ENCODE measurements around the gene TP63. TPM values are rescaled to one million over a fixed set of nuclear protein-coding genes. Genes with fewer than 3 reads are reported as not detected.

TP63 gene
- total RNA-seq, 1 experiment from 2014 or later, result not detected

DNA sequence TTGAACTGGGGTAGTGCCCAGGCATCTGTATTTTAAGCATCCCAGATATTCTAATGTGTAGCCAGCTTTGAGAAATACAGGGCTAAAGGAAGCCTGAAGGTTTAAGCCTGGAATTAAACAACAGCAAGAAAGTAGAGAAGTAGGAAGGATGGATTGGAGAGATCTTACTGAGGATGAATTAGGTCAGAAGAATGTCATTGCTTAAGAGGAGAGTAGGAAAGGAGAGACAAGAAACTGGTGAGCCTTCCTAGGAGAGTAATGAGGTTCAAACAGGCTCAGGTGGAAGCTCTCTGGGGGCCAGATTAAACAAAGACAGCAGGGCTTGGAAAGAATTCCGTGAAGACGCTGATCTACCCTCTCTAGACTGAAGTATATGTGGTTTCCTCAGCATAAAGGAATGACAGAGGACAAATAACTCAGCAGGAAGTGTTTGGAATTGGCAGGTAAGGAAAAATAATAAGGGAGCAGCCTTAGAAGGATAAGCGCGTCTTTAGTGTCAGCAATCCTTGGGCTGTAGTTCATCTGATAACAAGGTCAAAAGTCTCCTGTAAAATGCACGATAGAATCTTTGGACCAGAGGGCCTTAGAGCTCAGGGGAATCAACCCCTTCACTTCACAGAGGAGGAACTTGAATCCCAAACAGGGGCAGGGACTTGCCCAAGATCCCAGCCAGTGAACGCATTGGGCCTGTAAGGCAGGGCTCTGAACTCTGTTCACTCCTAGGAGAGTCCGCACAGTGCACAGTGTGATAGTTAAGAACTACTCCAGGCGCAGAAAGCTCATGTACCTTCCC is 90.9 kb downstream of the TP63 start:
- Histone ChIP-seq H3K23me2 (ENCODE audit: insufficient read length, low read depth, low read length, poor library complexity, severe bottlenecking) (no peaks in the 10 kb centered on the region), H3K14ac (ENCODE audit: insufficient read depth, low read length) (no peak overlapping the region), H3T11ph (ENCODE audit: low read length) (no peak overlapping the region), H3K27me3 (ENCODE audit: insufficient read depth, low read length) (no peaks in the 10 kb centered on the region), H4K20me1 (ENCODE audit: control insufficient read depth, insufficient read depth, insufficient read length) (no peaks in the 10 kb centered on the region), H4K5ac (ENCODE audit: insufficient read length, low read depth, low read length) (no peak overlapping the region), H2BK20ac (ENCODE audit: low read depth, low read length, poor library complexity, severe bottlenecking) (no peak overlapping the region), H3K79me2 (ENCODE audit: insufficient read depth, low read length) (no peaks in the 10 kb centered on the region), H3K4me2 (ENCODE audit: insufficient read depth, insufficient read length, low read length) (no peak overlapping the region), H3K79me1 (ENCODE audit: insufficient read depth, low read depth, low read length, poor library complexity, severe bottlenecking) (no peaks in the 10 kb centered on the region), H3K56ac (ENCODE audit: insufficient read length, low read depth, low read length) (no peak overlapping the region), H2BK15ac (ENCODE audit: low read depth, low read length) (no peak overlapping the region), H3K4ac (ENCODE audit: low read depth, low read length) (no peak overlapping the region), H3K4me1 (ENCODE audit: insufficient read depth, low read length) (no peaks in the 10 kb centered on the region), H3K27ac (ENCODE audit: insufficient read length, low read depth, low read length) (no peak overlapping the region), H3K9ac (ENCODE audit: extremely low read depth, insufficient read length, low read length) (no peak overlapping the region), H2BK12ac (ENCODE audit: insufficient read length, low read depth, low read length) (no peak overlapping the region), H4K91ac (ENCODE audit: insufficient read length, low read depth, low read length) (no peak overlapping the region), H4K8ac (replicated peaks; ENCODE audit: insufficient read length, low read depth, low read length) (no peak overlapping the region), H3K18ac (ENCODE audit: insufficient read length, low read depth, low read length) (no peak overlapping the region), H2AK5ac (ENCODE audit: insufficient read length, low read length) (no peak overlapping the region), H3K23ac (ENCODE audit: insufficient read length, low read depth, low read length) (no peak overlapping the region), H2BK5ac (ENCODE audit: insufficient read length, low read length) (no peak overlapping the region), H2AFZ (ENCODE audit: low read length) (no peak overlapping the region), H3K9me3 (ENCODE audit: control insufficient read depth, low read depth, low read length) (no peaks in the 10 kb centered on the region), H2BK120ac (ENCODE audit: low read depth, low read length, poor library complexity, severe bottlenecking) (no peak overlapping the region)
- no CpG with 5 or more reads among the region's 8 CpGs for WGBS (ENCODE audit: extremely low coverage, insufficient read length, low lambda C conversion rate)
- Mint-ChIP-seq H3K9me3 (no peaks in the 10 kb centered on the region), H3K27ac (no peak overlapping the region), H3K4me3 (no peak overlapping the region), H3K36me3 (ENCODE audit: insufficient read depth in 1 of 3, low read depth in 3 of 3) (no peaks in the 10 kb centered on the region), H3K4me1 (peaks cover 5 to 10% of the 10 kb centered on the region in 2 experiments), H3K27me3 (ENCODE audit: low read depth) (no peaks in the 10 kb centered on the region)
- DNase-seq, result no peak
- TF ChIP-seq, protein P1, sequence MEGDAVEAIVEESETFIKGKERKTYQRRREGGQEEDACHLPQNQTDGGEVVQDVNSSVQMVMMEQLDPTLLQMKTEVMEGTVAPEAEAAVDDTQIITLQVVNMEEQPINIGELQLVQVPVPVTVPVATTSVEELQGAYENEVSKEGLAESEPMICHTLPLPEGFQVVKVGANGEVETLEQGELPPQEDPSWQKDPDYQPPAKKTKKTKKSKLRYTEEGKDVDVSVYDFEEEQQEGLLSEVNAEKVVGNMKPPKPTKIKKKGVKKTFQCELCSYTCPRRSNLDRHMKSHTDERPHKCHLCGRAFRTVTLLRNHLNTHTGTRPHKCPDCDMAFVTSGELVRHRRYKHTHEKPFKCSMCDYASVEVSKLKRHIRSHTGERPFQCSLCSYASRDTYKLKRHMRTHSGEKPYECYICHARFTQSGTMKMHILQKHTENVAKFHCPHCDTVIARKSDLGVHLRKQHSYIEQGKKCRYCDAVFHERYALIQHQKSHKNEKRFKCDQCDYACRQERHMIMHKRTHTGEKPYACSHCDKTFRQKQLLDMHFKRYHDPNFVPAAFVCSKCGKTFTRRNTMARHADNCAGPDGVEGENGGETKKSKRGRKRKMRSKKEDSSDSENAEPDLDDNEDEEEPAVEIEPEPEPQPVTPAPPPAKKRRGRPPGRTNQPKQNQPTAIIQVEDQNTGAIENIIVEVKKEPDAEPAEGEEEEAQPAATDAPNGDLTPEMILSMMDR (conservative IDR thresholded peaks at IDR 0.05), result no peak

Measured in H9 (cell line).